HEK293 (cell line): ENCODE measurements around the gene RNF187.

Experiments used
- CTCF ChIA-PET: fragments of 350-600 bp; formaldehyde crosslinking; extraction: SDS; loops from one replicate; lab custom pipeline; 2021; ENCODE audit warnings: antibody characterized with exemption; lab: Yijun Ruan, JAX
- POLR2A ChIA-PET: fragments of 300-600 bp; formaldehyde crosslinking; extraction: SDS; loops from one replicate; lab custom pipeline; 2020; ENCODE audit warnings: antibody characterized with exemption, inconsistent platforms; lab: Yijun Ruan, JAX
- H3K27ac ChIP-seq: fragments of 200-500 bp; sonication (Bioruptor generic); 2 replicates; pipeline ENCODE4 v1.5.1; 2014; ENCODE audit warnings: low read depth, low read length, control low read depth, inconsistent platforms; ENCODE audit errors: extremely low read depth
- H3K36me3 ChIP-seq, 2 experiments: fragments of 200-500 bp in 1 of 2; sonication (Bioruptor generic) in 1 of 2; 1 replicate in 1 of 2; 2 replicates in 1 of 2; pipeline ENCODE4 v1.5.1; 2014 to 2017; ENCODE audit warnings: inconsistent platforms in 2 of 2, low read length in 2 of 2; ENCODE audit not compliant: control insufficient read depth in 2 of 2, insufficient read depth in 1 of 2
- H3K4me1 ChIP-seq: fragments of 200-500 bp; sonication (Bioruptor generic); 2 replicates; pipeline ENCODE4 v1.5.1; 2014; ENCODE audit warnings: mild to moderate bottlenecking, low read length, inconsistent platforms; ENCODE audit not compliant: control insufficient read depth, insufficient read depth
- H3K4me3 ChIP-seq: 2 replicates; pipeline ENCODE4 v1.5.1; 2011; ENCODE audit warnings: low read depth, mild to moderate bottlenecking, control low read depth, low read length, moderate library complexity
- H3K9me3 ChIP-seq: fragments of 200-500 bp; sonication (Bioruptor generic); 2 replicates; pipeline ENCODE4 v1.5.1; 2014; ENCODE audit warnings: low read depth, low read length, inconsistent platforms; ENCODE audit not compliant: control insufficient read depth, insufficient read depth
- EGR2 ChIP-seq: fragments of 450-650 bp; formaldehyde crosslinking; IDR thresholded peaks from 2 replicates; pipeline ENCODE4 v1.5.1; 2016; ENCODE audit warnings: low read depth, missing biosample characterization, missing genetic modification characterization
- GFI1B ChIP-seq: fragments of 450-650 bp; formaldehyde crosslinking; IDR thresholded peaks from 2 replicates; pipeline ENCODE4 v1.5.1; 2016; ENCODE audit warnings: missing biosample characterization, missing genetic modification characterization
- KLF7 ChIP-seq: fragments of 450-650 bp; formaldehyde crosslinking; IDR thresholded peaks from 2 replicates; pipeline ENCODE4 v1.5.1; 2016; ENCODE audit warnings: missing biosample characterization, missing genetic modification characterization, borderline replicate concordance
- MEIS1 ChIP-seq: sonication (generic); formaldehyde crosslinking; IDR thresholded peaks from 2 replicates; pipeline ENCODE4 v1.8.1; 2022; ENCODE audit warnings: missing genetic modification reagents, mild to moderate bottlenecking, borderline replicate concordance
- ZNF324 ChIP-seq: fragments of 450-650 bp; formaldehyde crosslinking; IDR thresholded peaks from 2 replicates; pipeline ENCODE4 v1.5.1; 2016; ENCODE audit warnings: missing biosample characterization, missing genetic modification characterization
- ZNF394 ChIP-seq: fragments of 450-650 bp; formaldehyde crosslinking; IDR thresholded peaks from 2 replicates; pipeline ENCODE4 v1.5.1; 2016; ENCODE audit warnings: missing biosample characterization, missing genetic modification characterization, mild to moderate bottlenecking, moderate library complexity, borderline replicate concordance
- ZNF48 ChIP-seq: fragments of 450-650 bp; formaldehyde crosslinking; IDR thresholded peaks from 2 replicates; pipeline ENCODE4 v1.5.1; 2016; ENCODE audit warnings: missing biosample characterization, missing genetic modification characterization
- ZNF571 ChIP-seq: fragments of 450-650 bp; formaldehyde crosslinking; IDR thresholded peaks from 2 replicates; pipeline ENCODE4 v1.5.0; 2017; ENCODE audit warnings: missing biosample characterization, missing genetic modification characterization
- ZNF596 ChIP-seq: fragments of 450-650 bp; IDR thresholded peaks from 2 replicates; pipeline ENCODE4 v1.5.0; 2018; ENCODE audit warnings: missing biosample characterization, mild to moderate bottlenecking, missing genetic modification characterization, moderate library complexity
- ZNF629 ChIP-seq: fragments of 450-650 bp; formaldehyde crosslinking; IDR thresholded peaks from 2 replicates; pipeline ENCODE4 v1.5.1; 2017; ENCODE audit warnings: missing biosample characterization, missing genetic modification characterization
- ZXDB ChIP-seq: fragments of 450-650 bp; formaldehyde crosslinking; IDR thresholded peaks from 2 replicates; pipeline ENCODE4 v1.5.1; 2016; ENCODE audit warnings: missing biosample characterization, missing genetic modification characterization
- TF ChIP-seq, protein P1 (sequence below): fragments of 450-650 bp; formaldehyde crosslinking; IDR thresholded peaks from 2 replicates; pipeline ENCODE4 v1.5.1; 2016; ENCODE audit warnings: missing biosample characterization, missing genetic modification characterization
- TF ChIP-seq, protein P2 (sequence below): fragments of 450-650 bp; formaldehyde crosslinking; IDR thresholded peaks from 2 replicates; pipeline ENCODE4 v1.5.1; 2016; ENCODE audit warnings: missing biosample characterization, missing genetic modification characterization
- TF ChIP-seq, protein P3 (sequence below): fragments of 450-650 bp; formaldehyde crosslinking; IDR thresholded peaks from 2 replicates; pipeline ENCODE4 v1.5.1; 2016; ENCODE audit warnings: missing biosample characterization, missing genetic modification characterization
- TF ChIP-seq, protein P4 (sequence below): fragments of 450-650 bp; formaldehyde crosslinking; IDR thresholded peaks from 2 replicates; pipeline ENCODE4 v1.5.1; 2017; ENCODE audit warnings: missing biosample characterization, missing genetic modification characterization
- TF ChIP-seq, protein P5 (sequence below): fragments of 450-650 bp; formaldehyde crosslinking; IDR thresholded peaks from 2 replicates; pipeline ENCODE4 v1.5.1; 2016; ENCODE audit warnings: missing biosample characterization, missing genetic modification characterization
- TF ChIP-seq, protein P6 (sequence below): fragments of 450-650 bp; formaldehyde crosslinking; IDR thresholded peaks from 2 replicates; pipeline ENCODE4 v1.5.1; 2017; ENCODE audit warnings: missing biosample characterization, missing genetic modification characterization

Gene RNF187

DNA sequence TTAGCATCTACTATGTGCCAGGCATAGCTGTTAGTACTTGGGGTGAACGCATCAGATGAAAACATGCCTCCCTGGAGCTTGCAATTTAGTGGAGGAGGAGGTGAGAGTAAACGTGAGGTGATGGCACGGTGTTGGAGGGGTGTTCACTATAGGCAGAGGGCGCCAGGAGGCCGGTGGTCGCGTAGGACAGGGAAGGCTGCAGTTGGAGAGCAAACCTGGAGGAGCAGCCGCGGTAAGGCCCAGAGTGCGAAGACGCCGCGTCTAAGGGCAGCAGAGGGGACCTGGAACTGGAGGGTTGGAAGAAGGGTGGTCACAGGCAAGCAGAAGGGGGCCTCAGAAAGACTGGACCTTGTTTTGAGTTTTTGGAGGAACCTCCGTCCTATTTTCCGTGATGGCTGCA is 40.3 kb upstream of the RNF187 start (continued):
- TF ChIP-seq, protein P1, sequence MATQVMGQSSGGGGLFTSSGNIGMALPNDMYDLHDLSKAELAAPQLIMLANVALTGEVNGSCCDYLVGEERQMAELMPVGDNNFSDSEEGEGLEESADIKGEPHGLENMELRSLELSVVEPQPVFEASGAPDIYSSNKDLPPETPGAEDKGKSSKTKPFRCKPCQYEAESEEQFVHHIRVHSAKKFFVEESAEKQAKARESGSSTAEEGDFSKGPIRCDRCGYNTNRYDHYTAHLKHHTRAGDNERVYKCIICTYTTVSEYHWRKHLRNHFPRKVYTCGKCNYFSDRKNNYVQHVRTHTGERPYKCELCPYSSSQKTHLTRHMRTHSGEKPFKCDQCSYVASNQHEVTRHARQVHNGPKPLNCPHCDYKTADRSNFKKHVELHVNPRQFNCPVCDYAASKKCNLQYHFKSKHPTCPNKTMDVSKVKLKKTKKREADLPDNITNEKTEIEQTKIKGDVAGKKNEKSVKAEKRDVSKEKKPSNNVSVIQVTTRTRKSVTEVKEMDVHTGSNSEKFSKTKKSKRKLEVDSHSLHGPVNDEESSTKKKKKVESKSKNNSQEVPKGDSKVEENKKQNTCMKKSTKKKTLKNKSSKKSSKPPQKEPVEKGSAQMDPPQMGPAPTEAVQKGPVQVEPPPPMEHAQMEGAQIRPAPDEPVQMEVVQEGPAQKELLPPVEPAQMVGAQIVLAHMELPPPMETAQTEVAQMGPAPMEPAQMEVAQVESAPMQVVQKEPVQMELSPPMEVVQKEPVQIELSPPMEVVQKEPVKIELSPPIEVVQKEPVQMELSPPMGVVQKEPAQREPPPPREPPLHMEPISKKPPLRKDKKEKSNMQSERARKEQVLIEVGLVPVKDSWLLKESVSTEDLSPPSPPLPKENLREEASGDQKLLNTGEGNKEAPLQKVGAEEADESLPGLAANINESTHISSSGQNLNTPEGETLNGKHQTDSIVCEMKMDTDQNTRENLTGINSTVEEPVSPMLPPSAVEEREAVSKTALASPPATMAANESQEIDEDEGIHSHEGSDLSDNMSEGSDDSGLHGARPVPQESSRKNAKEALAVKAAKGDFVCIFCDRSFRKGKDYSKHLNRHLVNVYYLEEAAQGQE (tag by site-specific recombination): no peak
- TF ChIP-seq EGR2 (tag by site-specific recombination) (no peak), KLF7 (tag by site-specific recombination) (no peak), ZXDB (tag by site-specific recombination) (no peak)

DNA sequence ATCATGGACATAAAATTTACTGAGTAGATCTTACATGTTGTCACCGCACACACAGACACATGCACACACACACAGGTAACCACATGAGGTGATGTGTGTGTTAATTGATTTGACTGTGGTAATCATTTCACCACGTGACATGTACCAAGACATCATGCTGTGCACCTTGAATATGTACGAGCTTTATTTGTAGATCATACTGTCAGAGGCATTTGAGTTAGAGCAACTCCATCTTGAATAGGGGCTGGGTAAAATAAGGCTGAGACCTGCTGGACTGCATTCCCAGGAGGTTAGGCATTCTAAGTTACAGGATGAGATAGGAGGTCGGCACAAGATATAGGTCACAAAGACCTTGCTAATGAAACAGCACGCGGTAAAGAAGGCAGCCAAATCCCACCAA is 38.8 kb upstream of the RNF187 start:
- no peak overlapping the region for H3K27ac ChIP-seq

DNA sequence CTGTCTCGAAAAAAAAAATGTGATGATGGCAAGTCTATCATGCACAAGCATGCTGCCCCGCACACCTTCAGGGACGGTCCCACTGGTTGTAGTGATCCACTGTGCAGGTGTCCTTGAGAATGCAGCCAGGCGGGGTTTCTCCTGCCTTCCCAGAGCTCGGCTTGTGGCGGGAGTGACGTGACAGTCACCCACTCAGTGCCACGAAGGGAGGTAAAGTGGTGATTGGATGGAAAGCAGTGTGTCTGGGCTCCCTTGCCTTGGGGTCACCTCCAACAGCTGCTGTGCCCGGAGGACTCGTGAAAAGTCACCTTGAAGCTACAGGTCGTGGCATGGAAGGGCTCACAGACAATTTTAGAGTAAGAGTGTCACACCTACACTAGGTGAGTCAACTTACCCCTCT is 37.0 kb upstream of the RNF187 start:
- peaks cover 4 to 9% of the 10 kb centered on the region in 2 experiments; a peak in 2 of 3 replicates for H3K36me3 ChIP-seq
- POLR2A ChIA-PET: interaction anchor here (0.6 kb wide), 1 partner anchor 44 kb away, joined by 3 read pairs; the partner anchor contains the start of gene TRIM11
- CTCF ChIA-PET: interaction anchor here (0.6 kb wide), 1 partner anchor 29 kb away, joined by 3 read pairs; no protein-coding TSS in a partner anchor
- TF ChIP-seq ZNF596 (no peak), ZNF324 (no peak), ZNF48 (tag by site-specific recombination) (no peak), MEIS1 (CRISPR knock-in tag) (no peak), ZNF394 (tag by site-specific recombination) (no peak), GFI1B (tag by site-specific recombination) (no peak), ZNF629 (tag by site-specific recombination) (no peak)
- TF ChIP-seq, protein P2, sequence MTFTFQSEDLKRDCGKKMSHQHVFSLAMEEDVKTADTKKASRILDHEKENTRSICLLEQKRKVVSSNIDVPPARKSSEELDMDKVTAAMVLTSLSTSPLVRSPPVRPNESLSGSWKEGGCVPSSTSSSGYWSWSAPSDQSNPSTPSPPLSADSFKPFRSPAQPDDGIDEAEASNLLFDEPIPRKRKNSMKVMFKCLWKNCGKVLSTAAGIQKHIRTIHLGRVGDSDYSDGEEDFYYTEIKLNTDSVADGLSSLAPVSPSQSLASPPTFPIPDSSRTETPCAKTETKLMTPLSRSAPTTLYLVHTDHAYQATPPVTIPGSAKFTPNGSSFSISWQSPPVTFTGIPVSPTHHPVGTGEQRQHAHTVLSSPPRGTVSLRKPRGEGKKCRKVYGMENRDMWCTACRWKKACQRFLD (tag by site-specific recombination): no peak
- TF ChIP-seq, protein P3, sequence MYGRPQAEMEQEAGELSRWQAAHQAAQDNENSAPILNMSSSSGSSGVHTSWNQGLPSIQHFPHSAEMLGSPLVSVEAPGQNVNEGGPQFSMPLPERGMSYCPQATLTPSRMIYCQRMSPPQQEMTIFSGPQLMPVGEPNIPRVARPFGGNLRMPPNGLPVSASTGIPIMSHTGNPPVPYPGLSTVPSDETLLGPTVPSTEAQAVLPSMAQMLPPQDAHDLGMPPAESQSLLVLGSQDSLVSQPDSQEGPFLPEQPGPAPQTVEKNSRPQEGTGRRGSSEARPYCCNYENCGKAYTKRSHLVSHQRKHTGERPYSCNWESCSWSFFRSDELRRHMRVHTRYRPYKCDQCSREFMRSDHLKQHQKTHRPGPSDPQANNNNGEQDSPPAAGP (tag by site-specific recombination): no peak
- TF ChIP-seq, protein P1 (tag by site-specific recombination): no peak
- TF ChIP-seq, protein P4, sequence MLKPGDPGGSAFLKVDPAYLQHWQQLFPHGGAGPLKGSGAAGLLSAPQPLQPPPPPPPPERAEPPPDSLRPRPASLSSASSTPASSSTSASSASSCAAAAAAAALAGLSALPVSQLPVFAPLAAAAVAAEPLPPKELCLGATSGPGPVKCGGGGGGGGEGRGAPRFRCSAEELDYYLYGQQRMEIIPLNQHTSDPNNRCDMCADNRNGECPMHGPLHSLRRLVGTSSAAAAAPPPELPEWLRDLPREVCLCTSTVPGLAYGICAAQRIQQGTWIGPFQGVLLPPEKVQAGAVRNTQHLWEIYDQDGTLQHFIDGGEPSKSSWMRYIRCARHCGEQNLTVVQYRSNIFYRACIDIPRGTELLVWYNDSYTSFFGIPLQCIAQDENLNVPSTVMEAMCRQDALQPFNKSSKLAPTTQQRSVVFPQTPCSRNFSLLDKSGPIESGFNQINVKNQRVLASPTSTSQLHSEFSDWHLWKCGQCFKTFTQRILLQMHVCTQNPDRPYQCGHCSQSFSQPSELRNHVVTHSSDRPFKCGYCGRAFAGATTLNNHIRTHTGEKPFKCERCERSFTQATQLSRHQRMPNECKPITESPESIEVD: no peak
- TF ChIP-seq, protein P5, sequence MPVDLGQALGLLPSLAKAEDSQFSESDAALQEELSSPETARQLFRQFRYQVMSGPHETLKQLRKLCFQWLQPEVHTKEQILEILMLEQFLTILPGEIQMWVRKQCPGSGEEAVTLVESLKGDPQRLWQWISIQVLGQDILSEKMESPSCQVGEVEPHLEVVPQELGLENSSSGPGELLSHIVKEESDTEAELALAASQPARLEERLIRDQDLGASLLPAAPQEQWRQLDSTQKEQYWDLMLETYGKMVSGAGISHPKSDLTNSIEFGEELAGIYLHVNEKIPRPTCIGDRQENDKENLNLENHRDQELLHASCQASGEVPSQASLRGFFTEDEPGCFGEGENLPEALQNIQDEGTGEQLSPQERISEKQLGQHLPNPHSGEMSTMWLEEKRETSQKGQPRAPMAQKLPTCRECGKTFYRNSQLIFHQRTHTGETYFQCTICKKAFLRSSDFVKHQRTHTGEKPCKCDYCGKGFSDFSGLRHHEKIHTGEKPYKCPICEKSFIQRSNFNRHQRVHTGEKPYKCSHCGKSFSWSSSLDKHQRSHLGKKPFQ (tag by site-specific recombination): no peak

More for the DNA sequence above, 38.8 kb upstream of the RNF187 start:
- TF ChIP-seq, protein P6, sequence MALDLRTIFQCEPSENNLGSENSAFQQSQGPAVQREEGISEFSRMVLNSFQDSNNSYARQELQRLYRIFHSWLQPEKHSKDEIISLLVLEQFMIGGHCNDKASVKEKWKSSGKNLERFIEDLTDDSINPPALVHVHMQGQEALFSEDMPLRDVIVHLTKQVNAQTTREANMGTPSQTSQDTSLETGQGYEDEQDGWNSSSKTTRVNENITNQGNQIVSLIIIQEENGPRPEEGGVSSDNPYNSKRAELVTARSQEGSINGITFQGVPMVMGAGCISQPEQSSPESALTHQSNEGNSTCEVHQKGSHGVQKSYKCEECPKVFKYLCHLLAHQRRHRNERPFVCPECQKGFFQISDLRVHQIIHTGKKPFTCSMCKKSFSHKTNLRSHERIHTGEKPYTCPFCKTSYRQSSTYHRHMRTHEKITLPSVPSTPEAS (tag by site-specific recombination): peak; percentile 48; the same call in 1 of the 2 replicates
- no peak for TF ChIP-seq ZNF571 (tag by site-specific recombination)
- no peaks in the 10 kb centered on the region for H3K4me1 ChIP-seq
- POLR2A ChIA-PET: no interaction called here
- H3K9me3 ChIP-seq: no peaks in the 10 kb centered on the region
- H3K36me3 ChIP-seq: no peaks in the 10 kb centered on the region
- H3K4me3 ChIP-seq: no peak overlapping the region
- CTCF ChIA-PET: interaction anchor here (0.7 to 1.6 kb wide), 3 partner anchors 9 to 318 kb away, joined by 3 to 6 read pairs (median 3); no protein-coding TSS in a partner anchor

More for the DNA sequence above, 37.0 kb upstream of the RNF187 start:
- Histone ChIP-seq H3K9me3 (no peaks in the 10 kb centered on the region), H3K27ac (no peak overlapping the region), H3K4me1 (no peaks in the 10 kb centered on the region), H3K4me3 (no peak overlapping the region)
